ENCODE measurements around the gene HK1. TPM values are rescaled to one million over a fixed set of nuclear protein-coding genes. Genes with fewer than 3 reads are reported as not detected.

Gene HK1
- total and polyA plus RNA-seq, 2 donors (not counting 1 experiment from before 2014, with no cell fraction given), result 60.6 to 172 TPM

DNA sequence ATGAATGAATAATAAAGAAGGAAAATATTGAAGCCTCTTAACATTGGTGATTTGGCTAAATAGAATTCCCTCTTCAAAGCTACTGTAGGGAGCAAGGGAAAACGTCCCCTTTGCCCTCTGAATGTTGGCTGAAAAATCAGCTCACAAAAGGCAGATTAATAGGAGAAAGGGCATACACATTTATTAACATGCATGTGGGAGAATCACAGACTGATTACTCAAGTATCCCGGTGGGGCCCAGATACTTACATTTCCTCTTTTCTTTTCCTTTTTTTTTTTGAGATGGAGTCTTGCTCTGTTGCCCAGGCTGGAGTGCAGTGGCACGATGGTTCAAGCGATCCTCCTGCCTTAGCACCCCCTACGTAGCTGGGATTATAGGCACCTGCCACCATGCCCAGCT is 68.5 kb downstream of the HK1 start:
- Histone ChIP-seq H3K9me3 (ENCODE audit: control insufficient read depth, insufficient read depth, low read depth, low read length) (no peaks in the 10 kb centered on the region), H3K9ac (ENCODE audit: insufficient read depth, low read length) (no peak overlapping the region), H3K36me3 (ENCODE audit: control insufficient read depth, insufficient read depth, low read length) (peaks cover 12% of the 10 kb centered on the region), H4K20me1 (ENCODE audit: control insufficient read depth, extremely low read depth, insufficient read depth, low read length) (no peaks in the 10 kb centered on the region), H3K79me2 (ENCODE audit: control insufficient read depth, insufficient read depth, low read length) (peaks cover 41% of the 10 kb centered on the region), H3K4me2 (ENCODE audit: extremely low read depth, insufficient read depth, low read length) (no peak overlapping the region), H3K27ac (ENCODE audit: insufficient read depth, low read length) (no peak overlapping the region), H3K27me3 (ENCODE audit: control insufficient read depth, insufficient read depth, low read length) (no peaks in the 10 kb centered on the region), H3K4me3 (replicated peaks in 1 of 4; ENCODE audit: control extremely low read depth in 1 of 4, insufficient read depth in 1 of 4, low read depth in 3 of 4, low read length in 4 of 4) (no peak overlapping the region), H3K4me1 (ENCODE audit: control insufficient read depth, extremely low read depth, insufficient read depth, low read length) (peaks cover 21% of the 10 kb centered on the region), H2AFZ (ENCODE audit: low read length) (no peak overlapping the region)
- no peak for TF ChIP-seq EZH2 (IDR thresholded peaks at IDR 0.05; ENCODE audit: low read length, missing control alignments)
- TF ChIP-seq, protein P1, sequence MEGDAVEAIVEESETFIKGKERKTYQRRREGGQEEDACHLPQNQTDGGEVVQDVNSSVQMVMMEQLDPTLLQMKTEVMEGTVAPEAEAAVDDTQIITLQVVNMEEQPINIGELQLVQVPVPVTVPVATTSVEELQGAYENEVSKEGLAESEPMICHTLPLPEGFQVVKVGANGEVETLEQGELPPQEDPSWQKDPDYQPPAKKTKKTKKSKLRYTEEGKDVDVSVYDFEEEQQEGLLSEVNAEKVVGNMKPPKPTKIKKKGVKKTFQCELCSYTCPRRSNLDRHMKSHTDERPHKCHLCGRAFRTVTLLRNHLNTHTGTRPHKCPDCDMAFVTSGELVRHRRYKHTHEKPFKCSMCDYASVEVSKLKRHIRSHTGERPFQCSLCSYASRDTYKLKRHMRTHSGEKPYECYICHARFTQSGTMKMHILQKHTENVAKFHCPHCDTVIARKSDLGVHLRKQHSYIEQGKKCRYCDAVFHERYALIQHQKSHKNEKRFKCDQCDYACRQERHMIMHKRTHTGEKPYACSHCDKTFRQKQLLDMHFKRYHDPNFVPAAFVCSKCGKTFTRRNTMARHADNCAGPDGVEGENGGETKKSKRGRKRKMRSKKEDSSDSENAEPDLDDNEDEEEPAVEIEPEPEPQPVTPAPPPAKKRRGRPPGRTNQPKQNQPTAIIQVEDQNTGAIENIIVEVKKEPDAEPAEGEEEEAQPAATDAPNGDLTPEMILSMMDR (conservative IDR thresholded peaks at IDR 0.05 in 1 of 2, IDR thresholded peaks at IDR 0.05 in 1 of 2; ENCODE audit: low read depth in 1 of 2, low read length in 2 of 2), result no peak
- DNase-seq (ENCODE audit: low read depth in 2 of 2), result no peak

DNA sequence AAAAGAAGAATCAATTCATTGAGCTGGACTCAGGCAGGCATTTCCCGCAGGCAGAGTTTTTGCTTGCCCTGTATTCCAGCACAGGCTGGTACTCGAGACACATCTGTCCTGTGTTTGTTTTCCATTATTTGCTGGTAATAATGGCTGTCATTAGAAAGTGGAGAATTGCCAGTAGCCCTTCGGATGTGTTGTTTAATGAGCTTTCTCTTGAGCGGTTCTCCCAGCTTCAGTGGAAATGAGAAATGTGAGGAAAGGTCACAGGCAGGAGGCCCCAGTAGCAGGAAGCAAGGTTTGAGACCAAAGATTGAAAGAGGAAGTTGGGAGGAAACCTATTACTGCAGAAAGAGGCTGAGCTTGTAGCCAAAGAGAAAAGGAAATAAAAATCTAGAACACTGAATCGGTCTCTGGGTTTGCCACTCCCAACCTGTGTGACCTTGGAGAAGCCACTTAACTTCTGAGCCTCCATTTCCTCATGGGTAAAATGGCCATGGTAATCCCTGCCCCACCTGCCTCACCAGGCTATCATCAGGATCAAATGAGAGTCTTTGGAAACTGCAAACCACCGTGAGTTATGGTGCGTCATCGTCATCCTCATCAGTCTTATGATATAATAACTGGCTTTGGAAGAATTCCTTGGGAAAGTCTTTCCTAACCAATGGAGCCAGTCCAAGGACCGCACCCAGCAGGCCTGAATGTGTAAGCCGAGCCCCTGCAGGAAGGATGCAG is 70.7 kb downstream of the HK1 start:
- no peaks in the 10 kb centered on the region for H4K20me1 ChIP-seq (ENCODE audit: control insufficient read depth, extremely low read depth, insufficient read depth, low read length)
- peaks cover 11% of the 10 kb centered on the region for H3K36me3 ChIP-seq (ENCODE audit: control insufficient read depth, insufficient read depth, low read length)
- peaks cover 32% of the 10 kb centered on the region for H3K79me2 ChIP-seq (ENCODE audit: control insufficient read depth, insufficient read depth, low read length)
- H3K4me3 ChIP-seq (replicated peaks in 1 of 4; ENCODE audit: control extremely low read depth in 1 of 4, insufficient read depth in 1 of 4, low read depth in 3 of 4, low read length in 4 of 4), result no peak overlapping the region
- peak overlapping the region; percentile 82 for H3K27ac ChIP-seq (ENCODE audit: insufficient read depth, low read length)
- no peak overlapping the region for H3K9ac ChIP-seq (ENCODE audit: insufficient read depth, low read length)
- H2AFZ ChIP-seq (ENCODE audit: low read length), result no peak overlapping the region
- DNase-seq (ENCODE audit: low read depth in 2 of 2), result peak; percentile 96 to 97
- TF ChIP-seq EZH2 (IDR thresholded peaks at IDR 0.05; ENCODE audit: low read length, missing control alignments), result no peak
- TF ChIP-seq, protein P1 (conservative IDR thresholded peaks at IDR 0.05 in 1 of 2, IDR thresholded peaks at IDR 0.05 in 1 of 2; ENCODE audit: low read depth in 1 of 2, low read length in 2 of 2), result no peak
- H3K9me3 ChIP-seq (ENCODE audit: control insufficient read depth, insufficient read depth, low read depth, low read length), result no peaks in the 10 kb centered on the region
- peak overlapping the region; percentile 27 for H3K4me2 ChIP-seq (ENCODE audit: extremely low read depth, insufficient read depth, low read length)
- no peaks in the 10 kb centered on the region for H3K27me3 ChIP-seq (ENCODE audit: control insufficient read depth, insufficient read depth, low read length)
- peaks cover 33% of the 10 kb centered on the region for H3K4me1 ChIP-seq (ENCODE audit: control insufficient read depth, extremely low read depth, insufficient read depth, low read length)

DNA sequence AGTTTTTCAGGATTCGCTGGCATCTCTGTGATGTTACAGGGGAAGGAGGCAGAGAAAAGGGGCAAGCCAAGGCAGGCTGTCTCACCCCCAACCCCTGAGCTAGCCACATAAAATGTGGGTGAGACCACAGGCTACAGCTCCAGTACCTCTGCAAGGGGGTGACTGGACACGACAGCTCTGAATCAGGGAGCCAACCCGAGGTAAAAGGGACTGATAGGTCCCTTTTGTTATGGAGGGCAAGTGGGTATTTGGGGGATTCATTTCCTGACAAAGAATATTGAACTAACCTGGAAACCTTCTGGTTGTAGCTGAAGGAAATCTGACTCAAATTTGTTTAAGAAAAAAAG is 71.2 kb downstream of the HK1 start:
- no peak for DNase-seq (ENCODE audit: low read depth in 2 of 2)
- Histone ChIP-seq H3K4me3 (replicated peaks in 1 of 4; ENCODE audit: control extremely low read depth in 1 of 4, insufficient read depth in 1 of 4, low read depth in 3 of 4, low read length in 4 of 4) (no peak overlapping the region), H3K4me2 (ENCODE audit: extremely low read depth, insufficient read depth, low read length) (peak overlapping the region; percentile 39), H3K9ac (ENCODE audit: insufficient read depth, low read length) (peak overlapping the region; percentile 11), H3K4me1 (ENCODE audit: control insufficient read depth, extremely low read depth, insufficient read depth, low read length) (peaks cover 33% of the 10 kb centered on the region), H4K20me1 (ENCODE audit: control insufficient read depth, extremely low read depth, insufficient read depth, low read length) (no peaks in the 10 kb centered on the region), H3K27ac (ENCODE audit: insufficient read depth, low read length) (peak overlapping the region; percentile 82), H3K27me3 (ENCODE audit: control insufficient read depth, insufficient read depth, low read length) (no peaks in the 10 kb centered on the region), H3K36me3 (ENCODE audit: control insufficient read depth, insufficient read depth, low read length) (peaks cover 8% of the 10 kb centered on the region), H3K9me3 (ENCODE audit: control insufficient read depth, insufficient read depth, low read depth, low read length) (no peaks in the 10 kb centered on the region), H2AFZ (ENCODE audit: low read length) (no peak overlapping the region), H3K79me2 (ENCODE audit: control insufficient read depth, insufficient read depth, low read length) (peaks cover 35% of the 10 kb centered on the region)
- TF ChIP-seq, protein P1 (conservative IDR thresholded peaks at IDR 0.05 in 1 of 2, IDR thresholded peaks at IDR 0.05 in 1 of 2; ENCODE audit: low read depth in 1 of 2, low read length in 2 of 2), result peak in 1 of 2 donors; percentile 13
- no peak for TF ChIP-seq EZH2 (IDR thresholded peaks at IDR 0.05; ENCODE audit: low read length, missing control alignments)
